WTC11 (cell line): ENCODE measurements around the gene TMEM132E. TPM values are rescaled to one million over a fixed set of nuclear protein-coding genes. Genes with fewer than 3 reads are reported as not detected.

ENCODE experiments used
- ATAC-seq: fragments of 200-7000 bp; cut with Tn5 transposase; 2 replicates; pipeline ENCODE4 v1.10.0; 2021; ENCODE audit warnings: mild to moderate bottlenecking, moderate library complexity
- CTCF ChIA-PET: fragments of 300-600 bp; sonication (Branson Sonifier 250); formaldehyde crosslinking; loops from one replicate; lab custom pipeline; 2021; ENCODE audit warnings: antibody characterized with exemption; lab: Charles Lee
- POLR2A ChIA-PET: fragments of 350-600 bp; sonication (Branson Sonifier 250); formaldehyde crosslinking; loops from one replicate; lab custom pipeline; 2021; ENCODE audit warnings: antibody characterized with exemption; lab: Charles Lee
- DNase-seq: peaks from one replicate; pipeline ENCODE4 v3.0.0; 2021; ENCODE audit warnings: low spot score
- H3K27ac Mint-ChIP-seq: 2 replicates; pipeline ENCODE4 v1.8.0; 2021; ENCODE audit warnings: mixed read lengths
- H3K27me3 Mint-ChIP-seq: 2 replicates; pipeline ENCODE4 v1.8.0; 2021; ENCODE audit warnings: low read depth, mild to moderate bottlenecking, moderate library complexity, mixed read lengths
- H3K36me3 Mint-ChIP-seq: 2 replicates; pipeline ENCODE4 v1.8.0; 2021; ENCODE audit warnings: mixed read lengths
- H3K4me1 Mint-ChIP-seq: 2 replicates; pipeline ENCODE4 v1.8.0; 2022; ENCODE audit warnings: mixed read lengths
- H3K4me3 Mint-ChIP-seq: 2 replicates; pipeline ENCODE4 v1.8.0; 2021; ENCODE audit warnings: mild to moderate bottlenecking, moderate library complexity, mixed read lengths
- H3K9me3 Mint-ChIP-seq: 2 replicates; pipeline ENCODE4 v1.8.0; 2021; ENCODE audit warnings: mixed read lengths
- ATF2 ChIP-seq: sonication (generic); formaldehyde crosslinking; IDR thresholded peaks from 2 replicates; pipeline ENCODE4 v1.8.1; 2022; ENCODE audit warnings: low read depth, missing genetic modification reagents, borderline replicate concordance
- E2F1 ChIP-seq: sonication (generic); formaldehyde crosslinking; IDR thresholded peaks from 2 replicates; pipeline ENCODE4 v1.8.0; 2022; ENCODE audit warnings: mild to moderate bottlenecking, missing genetic modification reagents
- ETV6 ChIP-seq: sonication (generic); formaldehyde crosslinking; IDR thresholded peaks from 2 replicates; pipeline ENCODE4 v1.8.1; 2022; ENCODE audit warnings: mild to moderate bottlenecking, missing genetic modification reagents
- FOXP1 ChIP-seq: sonication (generic); formaldehyde crosslinking; IDR thresholded peaks from 2 replicates; pipeline ENCODE4 v1.8.0; 2022; ENCODE audit warnings: missing genetic modification reagents, mild to moderate bottlenecking, moderate library complexity, borderline replicate concordance
- GRHL2 ChIP-seq: fragments of 250-450 bp; sonication (Bioruptor Pico); IDR thresholded peaks from 2 replicates; pipeline ENCODE4 v1.8.0; 2022; ENCODE audit warnings: mild to moderate bottlenecking, moderate library complexity; ENCODE audit not compliant: insufficient replicate concordance, severe bottlenecking
- GTF2I ChIP-seq: fragments of 250-450 bp; sonication (Bioruptor Pico); conservative IDR thresholded peaks from 2 replicates; pipeline ENCODE4 v1.4.0; 2021; ENCODE audit warnings: mild to moderate bottlenecking
- HMGA2 ChIP-seq: fragments of 250-450 bp; sonication (Bioruptor Pico); IDR thresholded peaks from 2 replicates; pipeline ENCODE4 v1.4.0; 2021; ENCODE audit warnings: mild to moderate bottlenecking, moderate library complexity
- JAZF1 ChIP-seq: fragments of 250-450 bp; sonication (Bioruptor Pico); IDR thresholded peaks from 2 replicates; pipeline ENCODE4 v1.9.0; 2021; ENCODE audit warnings: moderate library complexity, mild to moderate bottlenecking, inconsistent platforms
- OVOL2 ChIP-seq: fragments of 250-450 bp; sonication (Bioruptor Pico); IDR thresholded peaks from 2 replicates; pipeline ENCODE4 v1.9.0; 2021; ENCODE audit warnings: mild to moderate bottlenecking, borderline replicate concordance
- RORB ChIP-seq: fragments of 250-450 bp; sonication (Bioruptor Pico); IDR thresholded peaks from 2 replicates; pipeline ENCODE4 v1.9.0; 2021; ENCODE audit warnings: mild to moderate bottlenecking
- SMAD4 ChIP-seq: sonication (generic); formaldehyde crosslinking; IDR thresholded peaks from 2 replicates; pipeline ENCODE4 v1.8.0; 2022; ENCODE audit warnings: mild to moderate bottlenecking, missing genetic modification reagents
- ZNF121 ChIP-seq: sonication (generic); formaldehyde crosslinking; IDR thresholded peaks from 2 replicates; pipeline ENCODE4 v1.8.0; 2023; ENCODE audit warnings: missing genetic modification reagents
- ZNF232 ChIP-seq: sonication (generic); formaldehyde crosslinking; IDR thresholded peaks from 2 replicates; pipeline ENCODE4 v1.8.0; 2022; ENCODE audit warnings: mild to moderate bottlenecking, missing genetic modification reagents
- ZNF423 ChIP-seq: fragments of 250-450 bp; sonication (Bioruptor Pico); IDR thresholded peaks from 2 replicates; pipeline ENCODE4 v2.1.2; 2022; ENCODE audit warnings: mild to moderate bottlenecking, moderate library complexity
- total RNA-seq: library from RNA; stranded (reverse); gene quantifications from 3 replicates; pipeline ENCODE4 v1.2.3, GENCODE V29; 2021
- TF ChIP-seq, protein P1 (sequence below): sonication (generic); formaldehyde crosslinking; IDR thresholded peaks from 2 replicates; pipeline ENCODE4 v1.8.1; 2022; ENCODE audit warnings: low read depth, mild to moderate bottlenecking, moderate library complexity, missing genetic modification reagents, borderline replicate concordance
- TF ChIP-seq, protein P2 (sequence below): sonication (generic); formaldehyde crosslinking; conservative IDR thresholded peaks from 2 replicates; pipeline ENCODE4 v1.8.1; 2022; ENCODE audit warnings: mild to moderate bottlenecking, missing genetic modification reagents
- TF ChIP-seq, protein P3 (sequence below): sonication (generic); formaldehyde crosslinking; IDR thresholded peaks from 2 replicates; pipeline ENCODE4 v1.8.0; 2023; ENCODE audit warnings: mild to moderate bottlenecking, missing genetic modification reagents
- TF ChIP-seq, protein P4 (sequence below): sonication (generic); formaldehyde crosslinking; conservative IDR thresholded peaks from 2 replicates; pipeline ENCODE4 v1.8.1; 2023; ENCODE audit warnings: mild to moderate bottlenecking, low read depth, missing genetic modification reagents, moderate library complexity
- TF ChIP-seq, protein P5 (sequence below): sonication (generic); formaldehyde crosslinking; IDR thresholded peaks from 2 replicates; pipeline ENCODE4 v1.8.0; 2023; ENCODE audit warnings: missing genetic modification reagents, mild to moderate bottlenecking, borderline replicate concordance

TMEM132E gene
- total RNA-seq, 1 experiment from 2014 or later = 1.2 TPM

DNA sequence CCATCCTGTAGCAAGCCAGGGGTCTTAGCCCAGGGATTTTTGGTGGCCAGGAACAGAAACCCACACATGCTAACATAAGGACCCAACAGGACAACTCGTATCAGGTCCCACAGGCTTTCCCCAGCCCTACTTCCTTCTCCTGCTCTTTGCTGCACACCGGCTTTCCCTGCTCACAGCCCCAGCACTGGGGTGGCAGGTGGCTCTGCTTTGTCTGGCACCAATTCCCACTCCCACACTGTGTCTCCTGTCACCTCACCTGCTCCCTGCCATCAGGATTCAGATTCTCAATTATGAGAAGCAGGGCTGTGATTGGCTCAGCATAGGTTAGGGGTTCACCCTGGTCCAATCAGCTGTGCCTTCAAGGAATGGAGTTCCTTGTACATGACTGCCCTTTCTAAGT is 94.1 kb downstream of the TMEM132E start:
- DNase-seq (no peak), ATAC-seq (no peak)
- peaks cover 22% of the 10 kb centered on the region for H3K4me1 Mint-ChIP-seq
- TF ChIP-seq, protein P1, sequence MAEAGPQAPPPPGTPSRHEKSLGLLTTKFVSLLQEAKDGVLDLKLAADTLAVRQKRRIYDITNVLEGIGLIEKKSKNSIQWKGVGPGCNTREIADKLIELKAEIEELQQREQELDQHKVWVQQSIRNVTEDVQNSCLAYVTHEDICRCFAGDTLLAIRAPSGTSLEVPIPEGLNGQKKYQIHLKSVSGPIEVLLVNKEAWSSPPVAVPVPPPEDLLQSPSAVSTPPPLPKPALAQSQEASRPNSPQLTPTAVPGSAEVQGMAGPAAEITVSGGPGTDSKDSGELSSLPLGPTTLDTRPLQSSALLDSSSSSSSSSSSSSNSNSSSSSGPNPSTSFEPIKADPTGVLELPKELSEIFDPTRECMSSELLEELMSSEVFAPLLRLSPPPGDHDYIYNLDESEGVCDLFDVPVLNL = no peak
- TF ChIP-seq HMGA2 (CRISPR knock-in tag) = no peak
- TF ChIP-seq FOXP1 (CRISPR knock-in tag) = no peak
- no peak for TF ChIP-seq E2F1 (CRISPR knock-in tag)
- TF ChIP-seq SMAD4 (CRISPR knock-in tag) = no peak
- TF ChIP-seq RORB = no peak
- no peak for TF ChIP-seq ETV6 (CRISPR knock-in tag)
- no peak for TF ChIP-seq ZNF423
- no peak overlapping the region for H3K27ac Mint-ChIP-seq
- H3K4me3 Mint-ChIP-seq = no peak overlapping the region
- ChIA-PET CTCF (interaction anchor here (2.1 to 2.7 kb wide), 2 partner anchors 36 to 219 kb away, joined by 4 to 9 read pairs; no protein-coding TSS in a partner anchor), POLR2A (no interaction called here)
- peaks cover 5% of the 10 kb centered on the region; the same call in 1 of the 2 replicates for H3K27me3 Mint-ChIP-seq
- no peaks in the 10 kb centered on the region; the same call in 1 of the 2 replicates for H3K9me3 Mint-ChIP-seq
- no peaks in the 10 kb centered on the region for H3K36me3 Mint-ChIP-seq

DNA sequence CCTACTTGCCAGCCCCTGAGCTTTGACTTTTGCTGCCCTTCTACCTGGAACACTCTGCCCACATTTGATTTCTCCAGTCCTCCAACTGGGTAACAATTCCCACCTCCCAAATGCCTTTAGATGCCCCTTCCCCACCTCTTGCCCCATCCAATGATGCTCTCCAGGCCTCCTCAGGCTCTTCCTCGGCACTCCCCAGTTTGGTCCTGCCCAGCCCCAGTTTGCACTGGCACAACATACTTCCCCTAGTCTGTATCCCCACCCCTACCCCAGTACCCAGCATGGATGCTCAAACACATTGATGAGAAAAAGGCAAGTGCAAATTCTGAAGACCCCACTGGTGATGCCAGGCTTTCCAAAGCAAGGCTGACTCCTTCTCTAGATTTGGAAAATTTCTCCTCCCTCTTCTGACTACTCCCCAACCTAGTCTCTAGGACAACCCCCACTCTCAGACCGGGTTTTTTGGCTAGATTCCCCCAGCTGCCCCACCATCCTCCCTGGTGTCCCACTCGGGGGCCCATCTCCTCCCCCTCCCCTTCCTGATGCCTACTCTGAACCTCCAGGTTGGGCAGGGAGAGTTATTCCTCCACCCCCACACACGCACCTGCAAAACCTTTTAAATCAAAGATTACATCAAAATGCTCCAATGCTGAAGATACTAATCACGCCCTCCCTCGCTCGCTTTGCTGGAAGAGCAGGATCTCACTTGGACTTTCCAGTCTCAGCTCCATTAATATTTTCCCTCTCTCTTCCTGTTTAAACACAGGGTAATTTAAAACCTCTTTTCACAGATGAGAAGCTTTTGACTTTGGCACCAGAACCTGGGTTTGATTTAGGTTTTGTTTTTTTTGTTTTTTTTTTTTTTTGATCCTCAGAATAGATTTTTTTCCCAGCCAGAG is 94.9 kb downstream of the TMEM132E start:
- ATAC-seq = no peak
- CTCF ChIA-PET = interaction anchor here (0.6 to 2.7 kb wide), 5 partner anchors 10 to 218 kb away, joined by 3 to 9 read pairs (median 3); no protein-coding TSS in a partner anchor
- Mint-ChIP-seq H3K36me3 (no peaks in the 10 kb centered on the region), H3K27me3 (peaks cover 5% of the 10 kb centered on the region; the same call in 1 of the 2 replicates), H3K9me3 (no peaks in the 10 kb centered on the region; the same call in 1 of the 2 replicates), H3K27ac (no peak overlapping the region), H3K4me1 (peaks cover 22% of the 10 kb centered on the region), H3K4me3 (no peak overlapping the region)
- DNase-seq = no peak
- POLR2A ChIA-PET = no interaction called here
- TF ChIP-seq, protein P2, sequence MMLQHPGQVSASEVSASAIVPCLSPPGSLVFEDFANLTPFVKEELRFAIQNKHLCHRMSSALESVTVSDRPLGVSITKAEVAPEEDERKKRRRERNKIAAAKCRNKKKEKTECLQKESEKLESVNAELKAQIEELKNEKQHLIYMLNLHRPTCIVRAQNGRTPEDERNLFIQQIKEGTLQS (CRISPR knock-in tag) = no peak
- TF ChIP-seq, protein P3, sequence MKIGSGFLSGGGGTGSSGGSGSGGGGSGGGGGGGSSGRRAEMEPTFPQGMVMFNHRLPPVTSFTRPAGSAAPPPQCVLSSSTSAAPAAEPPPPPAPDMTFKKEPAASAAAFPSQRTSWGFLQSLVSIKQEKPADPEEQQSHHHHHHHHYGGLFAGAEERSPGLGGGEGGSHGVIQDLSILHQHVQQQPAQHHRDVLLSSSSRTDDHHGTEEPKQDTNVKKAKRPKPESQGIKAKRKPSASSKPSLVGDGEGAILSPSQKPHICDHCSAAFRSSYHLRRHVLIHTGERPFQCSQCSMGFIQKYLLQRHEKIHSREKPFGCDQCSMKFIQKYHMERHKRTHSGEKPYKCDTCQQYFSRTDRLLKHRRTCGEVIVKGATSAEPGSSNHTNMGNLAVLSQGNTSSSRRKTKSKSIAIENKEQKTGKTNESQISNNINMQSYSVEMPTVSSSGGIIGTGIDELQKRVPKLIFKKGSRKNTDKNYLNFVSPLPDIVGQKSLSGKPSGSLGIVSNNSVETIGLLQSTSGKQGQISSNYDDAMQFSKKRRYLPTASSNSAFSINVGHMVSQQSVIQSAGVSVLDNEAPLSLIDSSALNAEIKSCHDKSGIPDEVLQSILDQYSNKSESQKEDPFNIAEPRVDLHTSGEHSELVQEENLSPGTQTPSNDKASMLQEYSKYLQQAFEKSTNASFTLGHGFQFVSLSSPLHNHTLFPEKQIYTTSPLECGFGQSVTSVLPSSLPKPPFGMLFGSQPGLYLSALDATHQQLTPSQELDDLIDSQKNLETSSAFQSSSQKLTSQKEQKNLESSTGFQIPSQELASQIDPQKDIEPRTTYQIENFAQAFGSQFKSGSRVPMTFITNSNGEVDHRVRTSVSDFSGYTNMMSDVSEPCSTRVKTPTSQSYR (CRISPR knock-in tag) = no peak
- TF ChIP-seq ZNF423 (no peak), OVOL2 (CRISPR knock-in tag) (no peak), JAZF1 (no peak), ZNF232 (CRISPR knock-in tag) (no peak), ZNF121 (no peak), ATF2 (CRISPR knock-in tag) (no peak), GTF2I (CRISPR knock-in tag) (no peak), GRHL2 (CRISPR knock-in tag) (no peak)
- TF ChIP-seq, protein P4, sequence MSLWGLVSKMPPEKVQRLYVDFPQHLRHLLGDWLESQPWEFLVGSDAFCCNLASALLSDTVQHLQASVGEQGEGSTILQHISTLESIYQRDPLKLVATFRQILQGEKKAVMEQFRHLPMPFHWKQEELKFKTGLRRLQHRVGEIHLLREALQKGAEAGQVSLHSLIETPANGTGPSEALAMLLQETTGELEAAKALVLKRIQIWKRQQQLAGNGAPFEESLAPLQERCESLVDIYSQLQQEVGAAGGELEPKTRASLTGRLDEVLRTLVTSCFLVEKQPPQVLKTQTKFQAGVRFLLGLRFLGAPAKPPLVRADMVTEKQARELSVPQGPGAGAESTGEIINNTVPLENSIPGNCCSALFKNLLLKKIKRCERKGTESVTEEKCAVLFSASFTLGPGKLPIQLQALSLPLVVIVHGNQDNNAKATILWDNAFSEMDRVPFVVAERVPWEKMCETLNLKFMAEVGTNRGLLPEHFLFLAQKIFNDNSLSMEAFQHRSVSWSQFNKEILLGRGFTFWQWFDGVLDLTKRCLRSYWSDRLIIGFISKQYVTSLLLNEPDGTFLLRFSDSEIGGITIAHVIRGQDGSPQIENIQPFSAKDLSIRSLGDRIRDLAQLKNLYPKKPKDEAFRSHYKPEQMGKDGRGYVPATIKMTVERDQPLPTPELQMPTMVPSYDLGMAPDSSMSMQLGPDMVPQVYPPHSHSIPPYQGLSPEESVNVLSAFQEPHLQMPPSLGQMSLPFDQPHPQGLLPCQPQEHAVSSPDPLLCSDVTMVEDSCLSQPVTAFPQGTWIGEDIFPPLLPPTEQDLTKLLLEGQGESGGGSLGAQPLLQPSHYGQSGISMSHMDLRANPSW = no peak
- TF ChIP-seq, protein P5, sequence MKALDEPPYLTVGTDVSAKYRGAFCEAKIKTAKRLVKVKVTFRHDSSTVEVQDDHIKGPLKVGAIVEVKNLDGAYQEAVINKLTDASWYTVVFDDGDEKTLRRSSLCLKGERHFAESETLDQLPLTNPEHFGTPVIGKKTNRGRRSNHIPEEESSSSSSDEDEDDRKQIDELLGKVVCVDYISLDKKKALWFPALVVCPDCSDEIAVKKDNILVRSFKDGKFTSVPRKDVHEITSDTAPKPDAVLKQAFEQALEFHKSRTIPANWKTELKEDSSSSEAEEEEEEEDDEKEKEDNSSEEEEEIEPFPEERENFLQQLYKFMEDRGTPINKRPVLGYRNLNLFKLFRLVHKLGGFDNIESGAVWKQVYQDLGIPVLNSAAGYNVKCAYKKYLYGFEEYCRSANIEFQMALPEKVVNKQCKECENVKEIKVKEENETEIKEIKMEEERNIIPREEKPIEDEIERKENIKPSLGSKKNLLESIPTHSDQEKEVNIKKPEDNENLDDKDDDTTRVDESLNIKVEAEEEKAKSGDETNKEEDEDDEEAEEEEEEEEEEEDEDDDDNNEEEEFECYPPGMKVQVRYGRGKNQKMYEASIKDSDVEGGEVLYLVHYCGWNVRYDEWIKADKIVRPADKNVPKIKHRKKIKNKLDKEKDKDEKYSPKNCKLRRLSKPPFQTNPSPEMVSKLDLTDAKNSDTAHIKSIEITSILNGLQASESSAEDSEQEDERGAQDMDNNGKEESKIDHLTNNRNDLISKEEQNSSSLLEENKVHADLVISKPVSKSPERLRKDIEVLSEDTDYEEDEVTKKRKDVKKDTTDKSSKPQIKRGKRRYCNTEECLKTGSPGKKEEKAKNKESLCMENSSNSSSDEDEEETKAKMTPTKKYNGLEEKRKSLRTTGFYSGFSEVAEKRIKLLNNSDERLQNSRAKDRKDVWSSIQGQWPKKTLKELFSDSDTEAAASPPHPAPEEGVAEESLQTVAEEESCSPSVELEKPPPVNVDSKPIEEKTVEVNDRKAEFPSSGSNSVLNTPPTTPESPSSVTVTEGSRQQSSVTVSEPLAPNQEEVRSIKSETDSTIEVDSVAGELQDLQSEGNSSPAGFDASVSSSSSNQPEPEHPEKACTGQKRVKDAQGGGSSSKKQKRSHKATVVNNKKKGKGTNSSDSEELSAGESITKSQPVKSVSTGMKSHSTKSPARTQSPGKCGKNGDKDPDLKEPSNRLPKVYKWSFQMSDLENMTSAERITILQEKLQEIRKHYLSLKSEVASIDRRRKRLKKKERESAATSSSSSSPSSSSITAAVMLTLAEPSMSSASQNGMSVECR (CRISPR knock-in tag) = no peak
